ENCODE measurements around the gene MBD4.
"Not testable (repeated sequence)": the region's sequence is repeated elsewhere in the genome, so short reads cannot be mapped to it uniquely, and the experiment has no call there.

Gene MBD4

GRCh38 chr3:129403450-129403849 lies 36.3 kb downstream of the MBD4 start:
- no peak for DNase-seq

- no peak for DNase-seq
Measured at GRCh38 chr3:129402616-129403015, 37.1 kb downstream of the MBD4 start.

- no peak for DNase-seq
Measured at GRCh38 chr3:129402210-129402609, 37.5 kb downstream of the MBD4 start.

GRCh38 chr3:129399895-129400357 lies 39.8 kb downstream of the MBD4 start:
- peak; percentile 12 for DNase-seq

- DNase-seq = peak; percentile 96
Measured at GRCh38 chr3:129399145-129399894, 40.4 kb downstream of the MBD4 start.

GRCh38 chr3:129398803-129399144 lies 41.0 kb downstream of the MBD4 start:
- peak; percentile 29 for DNase-seq

- DNase-seq = not testable (repeated sequence)
Measured at GRCh38 chr3:129393760-129394564, 45.8 kb downstream of the MBD4 start.

- DNase-seq = no peak
Measured at GRCh38 chr3:129393271-129393670, 46.5 kb downstream of the MBD4 start.

- DNase-seq = not testable (repeated sequence)
Measured at GRCh38 chr3:129392106-129392887, 47.5 kb downstream of the MBD4 start.

- not testable (repeated sequence) for DNase-seq
Measured at GRCh38 chr3:129391583-129391982, 48.2 kb downstream of the MBD4 start.

- DNase-seq = no peak
Measured at GRCh38 chr3:129389572-129389937, 50.2 kb downstream of the MBD4 start.

GRCh38 chr3:129388791-129389571 lies 50.8 kb downstream of the MBD4 start:
- not testable (repeated sequence) for DNase-seq

GRCh38 chr3:129387487-129387886 lies 52.3 kb downstream of the MBD4 start:
- no peak for DNase-seq

GRCh38 chr3:129386984-129387383 lies 52.8 kb downstream of the MBD4 start:
- no peak for DNase-seq

- DNase-seq = not testable (repeated sequence)
Measured at GRCh38 chr3:129385507-129385906, 54.2 kb downstream of the MBD4 start.

GRCh38 chr3:129384594-129385323 lies 55.0 kb downstream of the MBD4 start:
- DNase-seq = no peak

GRCh38 chr3:129384103-129384502 lies 55.6 kb downstream of the MBD4 start:
- not testable (repeated sequence) for DNase-seq

- DNase-seq = peak; percentile 52
Measured at GRCh38 chr3:129383292-129383860, 56.4 kb downstream of the MBD4 start.

GRCh38 chr3:129382366-129382765 lies 57.4 kb downstream of the MBD4 start:
- no peak for DNase-seq

All from inflammatory macrophage treated with lipopolysaccharide for 4 hours (primary cell).